ENCODE data around the gene NALCN.
A peak's percentile ranks its signal among the peaks of the same experiment; 100 is the strongest.

The NALCN gene

DNA sequence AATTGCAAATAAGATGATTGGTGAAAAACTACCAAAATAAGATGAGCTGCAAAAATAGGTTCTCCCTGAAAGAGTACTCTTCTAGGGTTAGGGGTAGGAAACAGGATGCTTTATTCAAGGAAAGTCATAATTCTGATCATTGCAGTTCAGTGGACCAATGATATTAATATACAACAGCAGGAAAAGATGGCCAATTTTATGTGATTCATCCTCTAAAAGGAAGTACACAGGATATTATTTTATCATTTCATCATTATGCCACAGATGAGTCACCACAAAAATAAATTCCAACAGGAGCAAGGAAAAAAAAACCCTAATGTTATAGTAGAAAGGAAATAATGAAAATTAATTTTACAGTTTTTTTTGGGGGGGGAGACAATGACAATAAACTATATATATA, 205.0 kb downstream of the NALCN start:
- in situ Hi-C loops (cut with HindIII; ENCODE audit: low pct_ligation_motif_present, low sequenced_read_pairs) = no loop called here
- no peaks in the 10 kb centered on the region for H3K27me3 ChIP-seq (replicated peaks)
- peak overlapping the region; percentile 34 for H3K27ac ChIP-seq
- H3K36me3 ChIP-seq (replicated peaks) = no peaks in the 10 kb centered on the region
- DNase-seq = no peak
- no peak overlapping the region for H3K4me3 ChIP-seq (ENCODE audit: low read depth, low read length)
- TF ChIP-seq, protein P1, sequence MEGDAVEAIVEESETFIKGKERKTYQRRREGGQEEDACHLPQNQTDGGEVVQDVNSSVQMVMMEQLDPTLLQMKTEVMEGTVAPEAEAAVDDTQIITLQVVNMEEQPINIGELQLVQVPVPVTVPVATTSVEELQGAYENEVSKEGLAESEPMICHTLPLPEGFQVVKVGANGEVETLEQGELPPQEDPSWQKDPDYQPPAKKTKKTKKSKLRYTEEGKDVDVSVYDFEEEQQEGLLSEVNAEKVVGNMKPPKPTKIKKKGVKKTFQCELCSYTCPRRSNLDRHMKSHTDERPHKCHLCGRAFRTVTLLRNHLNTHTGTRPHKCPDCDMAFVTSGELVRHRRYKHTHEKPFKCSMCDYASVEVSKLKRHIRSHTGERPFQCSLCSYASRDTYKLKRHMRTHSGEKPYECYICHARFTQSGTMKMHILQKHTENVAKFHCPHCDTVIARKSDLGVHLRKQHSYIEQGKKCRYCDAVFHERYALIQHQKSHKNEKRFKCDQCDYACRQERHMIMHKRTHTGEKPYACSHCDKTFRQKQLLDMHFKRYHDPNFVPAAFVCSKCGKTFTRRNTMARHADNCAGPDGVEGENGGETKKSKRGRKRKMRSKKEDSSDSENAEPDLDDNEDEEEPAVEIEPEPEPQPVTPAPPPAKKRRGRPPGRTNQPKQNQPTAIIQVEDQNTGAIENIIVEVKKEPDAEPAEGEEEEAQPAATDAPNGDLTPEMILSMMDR (IDR thresholded peaks at IDR 0.05; ENCODE audit: low read depth, low read length, missing control alignments) = no peak

DNA sequence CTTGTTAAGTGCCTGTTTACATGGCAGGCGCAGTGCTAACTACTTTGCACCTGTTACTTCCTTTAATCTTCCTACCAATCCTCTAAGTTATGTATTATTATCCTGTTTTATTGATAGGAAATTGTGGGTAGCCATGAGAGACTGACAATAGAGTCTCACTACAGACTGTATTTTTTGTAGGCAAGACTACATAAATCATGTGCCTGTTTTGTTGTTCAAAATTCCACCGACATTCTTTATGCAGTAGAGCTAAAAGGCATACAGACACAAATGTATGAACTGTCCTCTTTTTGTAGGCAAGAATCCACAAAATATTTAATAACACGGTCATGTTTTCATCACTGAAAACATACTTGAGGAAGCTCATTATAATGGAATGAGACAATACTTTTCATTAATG, 205.5 kb downstream of the NALCN start:
- H3K4me3 ChIP-seq (ENCODE audit: low read depth, low read length) = no peak overlapping the region
- TF ChIP-seq, protein P1 (IDR thresholded peaks at IDR 0.05; ENCODE audit: low read depth, low read length, missing control alignments) = no peak
- no peak for DNase-seq
- no peaks in the 10 kb centered on the region for H3K27me3 ChIP-seq (replicated peaks)
- H3K36me3 ChIP-seq (replicated peaks) = no peaks in the 10 kb centered on the region
- in situ Hi-C loops (cut with HindIII; ENCODE audit: low pct_ligation_motif_present, low sequenced_read_pairs) = no loop called here
- H3K27ac ChIP-seq = no peak overlapping the region

DNA sequence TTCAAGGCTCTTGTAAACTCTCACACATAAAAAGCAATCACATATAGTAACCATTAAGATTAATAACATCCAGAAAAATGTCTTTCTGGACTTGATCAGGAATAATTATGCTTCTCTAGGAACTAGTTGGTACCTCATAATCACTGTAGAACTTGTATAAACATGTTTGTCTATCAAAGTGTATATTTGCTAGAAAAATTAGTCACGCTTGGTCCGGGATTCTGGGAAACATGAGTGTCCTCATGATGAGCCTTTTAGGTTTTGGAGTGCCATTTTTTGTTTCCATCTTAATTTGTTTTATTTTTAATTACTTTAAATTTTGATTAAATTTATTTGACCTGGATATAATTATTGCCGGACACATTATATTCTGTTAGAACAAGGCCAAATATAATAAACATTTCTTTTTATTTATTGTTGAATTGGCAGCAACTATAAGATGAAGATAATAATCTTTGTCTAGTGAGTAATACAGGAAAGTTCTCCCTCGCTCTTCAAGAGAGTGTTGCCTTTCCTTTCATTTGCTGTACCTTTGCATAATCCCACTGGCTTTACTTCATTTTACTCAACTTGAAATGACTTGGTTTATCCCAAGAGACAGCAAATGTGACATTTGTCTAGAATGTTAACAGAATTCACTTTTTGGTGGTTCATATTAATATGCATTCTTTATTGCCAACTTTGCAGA, 207.0 kb downstream of the NALCN start:
- Histone ChIP-seq H3K4me3 (ENCODE audit: low read depth, low read length) (no peak overlapping the region), H3K27me3 (replicated peaks) (no peaks in the 10 kb centered on the region), H3K36me3 (replicated peaks) (no peaks in the 10 kb centered on the region), H3K27ac (no peak overlapping the region)
- TF ChIP-seq, protein P1 (IDR thresholded peaks at IDR 0.05; ENCODE audit: low read depth, low read length, missing control alignments) = no peak
- in situ Hi-C loops (cut with HindIII; ENCODE audit: low pct_ligation_motif_present, low sequenced_read_pairs) = no loop called here
- DNase-seq = no peak

DNA sequence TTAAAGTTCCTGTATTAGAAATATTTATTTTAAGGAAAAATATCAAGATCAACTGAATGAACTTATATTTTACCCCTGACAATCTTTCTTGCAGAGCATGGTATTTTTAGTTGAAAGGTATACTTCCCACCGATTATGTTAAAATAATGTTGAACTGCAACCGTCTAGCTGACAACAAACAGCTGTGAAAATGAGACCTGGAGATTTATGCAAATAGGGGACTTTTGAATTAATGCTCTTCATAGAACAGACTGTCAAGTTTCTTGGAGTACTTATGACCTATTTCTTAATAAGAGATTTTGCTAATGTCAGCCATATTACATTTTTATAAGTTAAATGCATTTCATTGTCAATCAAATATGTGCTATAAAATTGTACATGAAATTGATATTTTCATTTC, 210.9 kb downstream of the NALCN start:
- in situ Hi-C loops (cut with HindIII; ENCODE audit: low pct_ligation_motif_present, low sequenced_read_pairs) = no loop called here
- DNase-seq = no peak
- Histone ChIP-seq H3K36me3 (replicated peaks) (no peaks in the 10 kb centered on the region), H3K27me3 (replicated peaks) (no peaks in the 10 kb centered on the region), H3K4me3 (ENCODE audit: low read depth, low read length) (no peak overlapping the region), H3K27ac (no peak overlapping the region)
- TF ChIP-seq, protein P1 (IDR thresholded peaks at IDR 0.05; ENCODE audit: low read depth, low read length, missing control alignments) = no peak

DNA sequence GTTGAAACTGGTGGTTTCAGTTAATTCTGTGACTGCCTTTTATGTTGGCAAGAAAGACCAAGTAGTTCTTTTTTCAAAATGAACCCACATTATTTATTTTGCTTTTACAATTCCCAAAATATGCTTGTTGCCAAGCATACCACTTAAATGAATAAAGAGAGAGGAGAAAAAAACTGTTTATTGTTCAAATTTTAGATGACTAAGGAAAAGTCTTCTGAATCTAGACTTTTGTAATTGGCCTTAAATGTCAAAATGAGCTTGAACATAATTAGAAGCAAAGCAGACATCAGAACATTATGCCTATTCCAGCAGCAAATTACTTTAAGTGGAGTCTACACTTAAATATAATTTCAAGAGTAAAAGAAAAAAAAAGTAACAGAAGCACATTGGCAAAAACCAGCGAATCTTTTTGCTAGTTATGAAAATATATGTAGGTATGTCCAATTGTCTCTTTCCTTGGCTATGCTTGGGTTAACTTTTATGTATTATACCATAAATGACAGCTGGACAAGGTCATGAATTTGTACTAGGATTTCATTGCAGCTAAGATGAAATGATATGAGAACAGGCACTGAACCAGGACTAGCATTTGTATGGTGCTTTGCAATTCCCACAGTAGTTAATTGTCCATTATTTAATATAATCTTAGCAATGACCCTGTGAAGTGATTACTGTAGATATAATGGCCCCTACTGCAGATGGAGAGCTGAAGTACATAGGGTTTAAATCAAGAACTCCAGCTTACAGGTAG, 211.9 kb downstream of the NALCN start:
- in situ Hi-C loops (cut with HindIII; ENCODE audit: low pct_ligation_motif_present, low sequenced_read_pairs) = no loop called here
- H3K4me3 ChIP-seq (ENCODE audit: low read depth, low read length) = no peak overlapping the region
- TF ChIP-seq, protein P1 (IDR thresholded peaks at IDR 0.05; ENCODE audit: low read depth, low read length, missing control alignments) = no peak
- H3K27me3 ChIP-seq (replicated peaks) = no peaks in the 10 kb centered on the region
- no peak for DNase-seq
- no peaks in the 10 kb centered on the region for H3K36me3 ChIP-seq (replicated peaks)
- no peak overlapping the region for H3K27ac ChIP-seq

Measured in brain microvascular endothelial cell (primary cell).